PFSK-1 (cell line): ENCODE data around the gene CD302.

Experiments used
- POLR2AphosphoS5 ChIP-seq: IDR thresholded peaks from 2 replicates; pipeline ENCODE4 v1.6.1; 2012; ENCODE audit warnings: low read depth, mild to moderate bottlenecking, control low read depth, low read length, moderate library complexity
- SIN3A ChIP-seq: IDR thresholded peaks from 2 replicates; pipeline ENCODE4 v1.6.1; 2012; ENCODE audit warnings: mild to moderate bottlenecking, low read length, moderate library complexity, borderline replicate concordance; ENCODE audit not compliant: insufficient read depth

DNA sequence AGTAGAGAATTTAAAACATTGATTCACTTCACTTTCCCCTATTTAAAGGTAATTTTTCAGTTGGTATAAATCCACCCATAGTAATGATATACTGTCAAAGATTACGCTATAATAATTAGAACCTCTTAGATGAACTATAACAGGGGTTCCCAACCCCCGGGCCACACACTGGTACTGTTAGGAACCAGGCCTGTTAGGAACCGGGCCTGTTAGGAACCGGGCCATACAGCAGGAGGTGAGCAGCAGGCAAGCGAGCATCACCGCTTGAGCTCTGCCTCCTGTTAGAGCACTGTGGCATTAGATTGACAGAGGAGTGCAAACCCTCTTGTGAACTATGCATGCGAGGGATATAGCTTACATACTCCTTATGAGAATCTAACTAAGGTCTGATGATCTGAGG is 34.0 kb upstream of the CD302 start:
- TF ChIP-seq POLR2AphosphoS5 (no peak), SIN3A (no peak)
